Stimulated activated naive CD4-positive, alpha-beta T cell treated with Interleukin-2 at 50 U/mL for 16 hours (primary cell): Measurements from ENCODE around the gene GPR146.
"Not testable (repeated sequence)": the region's sequence is repeated elsewhere in the genome, so short reads cannot be mapped to it uniquely, and the experiment has no call there.

Experiments used
- DNase-seq: peaks from one replicate; lab custom pipeline; 2025; lab: John Stamatoyannopoulos, UW

Gene GPR146

GRCh38 chr7:1058311-1058710 is 14.0 kb downstream of the GPR146 start:
- no peak for DNase-seq

- no peak for DNase-seq
Measured at GRCh38 chr7:1058821-1059199, 14.5 kb downstream of the GPR146 start.

- no peak for DNase-seq
Measured at GRCh38 chr7:1059200-1060091, 15.1 kb downstream of the GPR146 start.

GRCh38 chr7:1060315-1061072 is 16.1 kb downstream of the GPR146 start:
- no peak for DNase-seq

- no peak for DNase-seq
Measured at GRCh38 chr7:1061180-1061579, 16.8 kb downstream of the GPR146 start.

GRCh38 chr7:1062296-1063294 is 18.2 kb downstream of the GPR146 start:
- no peak for DNase-seq

GRCh38 chr7:1063361-1063760 is 19.0 kb downstream of the GPR146 start:
- no peak for DNase-seq

- no peak for DNase-seq
Measured at GRCh38 chr7:1064581-1064980, 20.2 kb downstream of the GPR146 start.

- DNase-seq: no peak
Measured at GRCh38 chr7:1065263-1065584, 20.9 kb downstream of the GPR146 start.

- peak; percentile 75 for DNase-seq
Measured at GRCh38 chr7:1065585-1066241, 21.4 kb downstream of the GPR146 start.

GRCh38 chr7:1066242-1066588 is 21.9 kb downstream of the GPR146 start:
- DNase-seq: no peak

GRCh38 chr7:1068013-1068412 is 23.7 kb downstream of the GPR146 start:
- no peak for DNase-seq

- DNase-seq: no peak
Measured at GRCh38 chr7:1068619-1069018, 24.3 kb downstream of the GPR146 start.

GRCh38 chr7:1070544-1071011 is 26.2 kb downstream of the GPR146 start:
- no peak for DNase-seq

GRCh38 chr7:1071731-1072254 is 27.4 kb downstream of the GPR146 start:
- DNase-seq: no peak

- DNase-seq: no peak
Measured at GRCh38 chr7:1073142-1073977, 29.0 kb downstream of the GPR146 start.

GRCh38 chr7:1074018-1074417 is 29.7 kb downstream of the GPR146 start:
- DNase-seq: not testable (repeated sequence)

GRCh38 chr7:1074593-1075431 is 30.5 kb downstream of the GPR146 start:
- no peak for DNase-seq
